NB4 (cell line): ENCODE results near the gene KCNG2.

Source experiments
- DNase-seq: peaks from one replicate; pipeline ENCODE4 v3.0.0; 2010; ENCODE audit warnings: low read depth
- H3K4me3 ChIP-seq: one replicate; pipeline ENCODE4 v1.5.1; 2011; ENCODE audit warnings: mild to moderate bottlenecking, low read depth, low read length, moderate library complexity
- MYC ChIP-seq: IDR thresholded peaks from 2 replicates; pipeline ENCODE4 v1.6.1; 2011; ENCODE audit warnings: low read depth, low read length
- POLR2A ChIP-seq: IDR thresholded peaks from 2 replicates; pipeline ENCODE4 v1.6.1; 2011; ENCODE audit warnings: mild to moderate bottlenecking; ENCODE audit not compliant: insufficient read length; ENCODE audit errors: extremely low read depth
- TF ChIP-seq, protein P1 (sequence below): IDR thresholded peaks from one replicate; pipeline ENCODE4 v1.5.1; 2012; ENCODE audit warnings: low read depth, low read length
- TF ChIP-seq, protein P2 (sequence below): IDR thresholded peaks from 2 replicates; pipeline ENCODE4 v1.6.1; 2011; ENCODE audit warnings: low read depth, low read length

The KCNG2 gene

DNA sequence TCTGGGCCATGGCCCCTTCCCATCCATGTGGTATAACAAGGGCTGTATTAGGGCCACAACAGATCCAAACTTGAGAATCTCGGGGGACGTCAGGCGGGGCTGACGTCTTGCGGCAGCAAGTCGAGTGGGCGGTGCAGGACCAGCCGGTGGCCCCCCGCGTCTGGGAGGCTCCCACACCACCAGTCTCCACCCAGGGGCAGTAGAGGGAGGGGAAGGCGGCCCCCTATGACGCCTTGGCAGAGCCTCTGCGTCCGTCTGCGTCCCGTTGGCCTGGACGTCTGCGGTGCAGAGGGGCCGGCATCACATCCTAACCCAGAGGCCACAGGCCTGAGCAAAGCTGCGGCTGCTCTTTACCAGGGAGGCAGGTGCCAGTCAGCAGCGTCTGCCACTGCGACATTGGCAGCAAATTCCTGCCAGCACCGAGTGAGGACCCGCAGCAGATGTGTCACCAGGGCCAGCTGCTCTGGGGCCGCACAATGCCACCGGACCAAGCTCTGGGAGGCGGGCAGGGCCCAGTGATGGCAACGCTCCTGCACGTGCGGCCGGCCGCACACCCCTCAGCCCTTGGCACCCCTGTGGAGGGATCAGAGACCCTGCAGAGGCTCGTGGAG, 73.8 kb downstream of the KCNG2 start:
- TF ChIP-seq, protein P1, sequence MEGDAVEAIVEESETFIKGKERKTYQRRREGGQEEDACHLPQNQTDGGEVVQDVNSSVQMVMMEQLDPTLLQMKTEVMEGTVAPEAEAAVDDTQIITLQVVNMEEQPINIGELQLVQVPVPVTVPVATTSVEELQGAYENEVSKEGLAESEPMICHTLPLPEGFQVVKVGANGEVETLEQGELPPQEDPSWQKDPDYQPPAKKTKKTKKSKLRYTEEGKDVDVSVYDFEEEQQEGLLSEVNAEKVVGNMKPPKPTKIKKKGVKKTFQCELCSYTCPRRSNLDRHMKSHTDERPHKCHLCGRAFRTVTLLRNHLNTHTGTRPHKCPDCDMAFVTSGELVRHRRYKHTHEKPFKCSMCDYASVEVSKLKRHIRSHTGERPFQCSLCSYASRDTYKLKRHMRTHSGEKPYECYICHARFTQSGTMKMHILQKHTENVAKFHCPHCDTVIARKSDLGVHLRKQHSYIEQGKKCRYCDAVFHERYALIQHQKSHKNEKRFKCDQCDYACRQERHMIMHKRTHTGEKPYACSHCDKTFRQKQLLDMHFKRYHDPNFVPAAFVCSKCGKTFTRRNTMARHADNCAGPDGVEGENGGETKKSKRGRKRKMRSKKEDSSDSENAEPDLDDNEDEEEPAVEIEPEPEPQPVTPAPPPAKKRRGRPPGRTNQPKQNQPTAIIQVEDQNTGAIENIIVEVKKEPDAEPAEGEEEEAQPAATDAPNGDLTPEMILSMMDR: no peak
- TF ChIP-seq MYC: no peak
- no peak for TF ChIP-seq POLR2A
- TF ChIP-seq, protein P2, sequence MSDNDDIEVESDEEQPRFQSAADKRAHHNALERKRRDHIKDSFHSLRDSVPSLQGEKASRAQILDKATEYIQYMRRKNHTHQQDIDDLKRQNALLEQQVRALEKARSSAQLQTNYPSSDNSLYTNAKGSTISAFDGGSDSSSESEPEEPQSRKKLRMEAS: no peak
- no peak for DNase-seq

DNA sequence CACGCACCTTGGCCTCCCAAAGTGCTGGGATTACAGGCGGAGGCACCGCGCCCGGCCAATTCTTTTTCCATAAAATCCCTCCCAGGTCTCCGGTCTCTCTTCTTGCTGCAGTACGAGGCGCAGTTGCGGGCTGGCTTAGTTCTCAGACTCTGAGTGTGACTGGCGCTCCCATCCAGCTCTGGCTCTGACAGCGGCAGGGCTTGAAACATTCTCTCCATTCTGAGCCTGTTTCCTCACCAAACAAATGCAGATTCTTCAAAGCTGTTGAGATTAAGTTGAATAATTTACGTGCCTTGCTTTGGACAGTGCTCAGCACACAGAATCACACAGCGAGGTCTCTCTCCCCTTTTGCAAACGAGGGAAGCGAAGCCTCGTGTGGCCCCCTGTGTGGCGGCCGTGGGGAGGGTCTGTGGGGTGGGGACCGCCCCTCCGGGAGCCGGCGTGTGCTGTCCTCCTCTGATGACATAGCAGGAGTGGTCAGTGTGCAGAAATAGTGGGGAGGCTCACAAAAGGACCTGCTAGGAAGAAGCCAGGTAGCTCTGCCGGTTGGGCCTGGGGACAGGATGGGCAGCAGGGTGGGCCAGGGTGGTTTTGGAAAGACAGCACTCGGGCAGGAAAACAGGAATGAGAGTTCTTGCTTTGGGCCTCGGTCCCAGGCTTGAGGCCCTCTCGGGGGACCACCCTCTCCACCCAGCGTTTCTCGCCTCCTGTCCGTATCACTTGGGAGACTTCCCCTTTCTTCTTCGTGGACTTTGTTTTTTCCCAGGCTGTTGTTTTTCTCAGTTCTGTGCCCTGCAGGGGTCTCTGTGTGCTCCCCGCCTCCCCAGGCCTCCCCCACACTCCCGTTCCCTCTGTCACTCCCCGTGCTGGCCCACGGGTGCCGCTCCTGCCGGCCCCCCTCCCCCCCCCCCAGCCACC, 75.0 kb downstream of the KCNG2 start:
- TF ChIP-seq, protein P1: no peak
- TF ChIP-seq POLR2A (no peak), MYC (no peak)
- TF ChIP-seq, protein P2: no peak
- H3K4me3 ChIP-seq: no peak overlapping the region
- DNase-seq: peak; percentile 28

More for the DNA sequence above, 73.8 kb downstream of the KCNG2 start:
- H3K4me3 ChIP-seq: no peak overlapping the region

DNA sequence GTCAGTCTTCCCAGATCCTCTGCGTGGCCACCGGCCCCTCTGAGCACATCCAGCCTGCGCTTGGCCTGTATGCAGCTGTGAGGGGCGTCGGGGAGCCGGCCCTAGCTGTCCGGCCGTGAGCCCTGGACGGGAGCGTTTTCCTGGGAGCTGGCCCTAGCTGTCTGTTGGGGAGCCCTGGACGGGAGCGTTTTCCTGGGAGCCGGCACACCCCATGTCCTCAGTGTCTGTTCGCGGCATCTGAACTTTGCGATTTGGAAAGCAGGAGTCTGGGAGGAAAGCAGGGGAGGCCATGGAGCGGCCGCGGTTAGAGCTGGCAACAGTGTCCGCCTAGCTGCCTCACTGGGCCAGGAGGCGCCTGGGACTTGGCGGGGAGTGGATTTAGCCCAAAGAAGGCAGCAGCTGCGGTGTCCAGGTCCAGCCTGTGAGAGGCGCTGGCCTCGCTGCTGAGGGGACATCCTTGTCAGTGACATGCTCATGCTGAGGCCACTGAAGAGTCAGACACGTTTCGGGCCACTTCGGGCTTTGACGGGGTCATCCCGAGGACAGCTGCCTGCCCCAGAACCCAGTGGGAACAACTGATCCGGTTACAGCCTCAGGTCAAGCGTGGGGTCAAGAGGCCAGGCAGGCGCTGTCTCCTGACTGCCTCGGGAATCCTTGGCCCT, 75.8 kb downstream of the KCNG2 start:
- no peak for DNase-seq
- TF ChIP-seq, protein P2: no peak
- TF ChIP-seq MYC (no peak), POLR2A (no peak)
- TF ChIP-seq, protein P1: no peak
- no peak overlapping the region for H3K4me3 ChIP-seq

DNA sequence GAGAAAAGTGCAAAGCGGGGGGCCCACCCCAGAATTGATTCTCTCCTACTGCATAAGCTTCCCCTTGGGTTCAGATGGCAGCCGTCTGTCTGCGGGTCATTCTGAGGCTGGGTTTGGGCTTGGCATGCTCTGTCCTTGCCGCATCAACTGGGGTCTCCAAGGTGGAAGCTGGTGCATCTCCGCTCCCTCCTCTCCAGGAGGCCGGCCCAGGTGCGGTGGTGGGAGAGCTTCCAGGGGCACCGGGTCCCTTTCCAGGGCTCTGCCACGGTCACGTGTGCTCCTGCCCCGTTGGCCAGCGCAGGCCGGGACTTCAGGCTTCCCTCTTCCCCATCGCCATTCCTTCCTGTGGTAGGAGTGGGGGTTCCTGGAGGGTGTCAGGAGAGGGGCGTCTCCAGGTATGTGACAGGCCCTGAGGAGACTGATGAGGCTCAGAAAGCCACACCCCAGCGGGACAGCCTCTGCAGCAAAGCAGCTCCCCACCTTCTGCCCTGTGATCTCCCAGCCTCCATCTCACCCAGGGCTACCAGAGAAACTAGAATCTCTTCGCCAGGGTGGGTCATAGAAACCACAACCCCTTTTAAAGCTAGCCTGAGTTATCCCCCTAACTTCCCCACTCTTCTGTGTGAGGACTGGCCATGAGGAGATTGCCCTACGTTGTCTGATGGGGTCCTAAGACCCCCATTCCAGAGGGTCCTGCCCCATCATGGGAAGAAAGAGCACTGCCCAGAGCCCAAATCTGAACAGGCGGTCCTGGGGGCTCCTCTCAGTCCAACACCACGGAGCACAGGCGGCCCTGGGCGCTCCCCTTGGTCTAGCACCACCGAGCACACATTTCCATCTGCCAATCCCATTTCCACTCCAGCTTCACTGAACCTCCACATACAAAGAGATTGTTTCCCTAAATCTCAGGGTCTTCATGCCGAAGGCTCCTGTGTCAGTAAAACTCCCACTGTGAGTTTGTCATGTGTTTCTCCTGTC, 77.1 kb downstream of the KCNG2 start:
- no peak overlapping the region for H3K4me3 ChIP-seq
- DNase-seq: no peak
- TF ChIP-seq MYC (no peak), POLR2A (no peak)
- TF ChIP-seq, protein P2: no peak
- TF ChIP-seq, protein P1: no peak

DNA sequence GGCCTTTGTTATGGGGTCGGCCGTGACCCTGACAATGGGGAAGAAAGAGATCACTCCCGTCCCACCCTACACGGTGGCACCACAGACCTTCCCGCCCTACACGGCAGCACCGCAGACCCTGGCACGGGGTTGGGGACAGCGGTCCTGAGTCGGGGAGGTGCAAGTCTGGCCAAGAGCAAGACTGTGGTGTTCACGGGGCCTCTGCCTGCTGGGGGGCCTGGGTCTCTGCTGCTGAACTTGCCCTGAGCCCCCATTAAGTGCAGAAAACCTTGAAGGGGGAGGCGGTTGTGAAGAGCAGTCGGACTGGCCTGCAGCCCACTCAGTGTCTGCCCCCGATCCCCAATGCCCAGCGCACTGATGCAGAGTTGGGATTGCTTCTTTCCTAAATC, 77.8 kb downstream of the KCNG2 start:
- no peak for DNase-seq
- TF ChIP-seq, protein P1: no peak
- TF ChIP-seq, protein P2: no peak
- TF ChIP-seq MYC (no peak), POLR2A (no peak)
- H3K4me3 ChIP-seq: no peak overlapping the region
